Breast epithelium (tissue), 3 donors: ENCODE measurements around the gene TNKS1BP1.

Experiments
- CTCF ChIP-seq, 3 donors: fragments of 450-650 bp; IDR thresholded peaks; one replicate each; pipeline ENCODE4 v1.5.1; 2016 to 2017; ENCODE audit warnings: antibody characterized with exemption in 3 of 3, mild to moderate bottlenecking in 3 of 3, moderate library complexity in 3 of 3
- POLR2A ChIP-seq: fragments of 450-650 bp; IDR thresholded peaks from one replicate; pipeline ENCODE4 v1.6.1; 2016; ENCODE audit warnings: antibody characterized with exemption, mild to moderate bottlenecking, moderate library complexity

DNA sequence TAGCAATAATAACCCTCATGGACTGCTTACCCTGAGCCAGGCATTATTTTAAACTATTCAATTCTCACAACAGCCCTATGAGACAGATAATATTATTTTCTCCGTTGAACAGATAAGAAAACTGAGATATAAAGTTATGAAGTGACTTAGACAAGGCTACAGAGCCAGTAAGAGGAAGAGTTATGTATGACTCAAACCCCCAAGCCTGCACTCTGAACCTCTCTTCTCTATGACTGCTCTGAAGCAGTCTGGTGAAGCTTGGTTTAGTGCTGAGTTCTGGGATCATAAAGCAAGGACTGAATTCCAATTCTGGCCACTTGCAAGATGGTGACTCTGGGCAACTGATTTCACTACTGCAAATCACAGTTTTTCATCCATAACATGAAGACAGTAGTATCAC is 34.5 kb downstream of the TNKS1BP1 start:
- TF ChIP-seq CTCF (IDR thresholded peaks at IDR 0.05) (no peak), POLR2A (no peak)
